ENCODE data around the gene RPS6KC1. TPM values are rescaled to one million over a fixed set of nuclear protein-coding genes. Genes with fewer than 3 reads are reported as not detected.
"Not testable (repeated sequence)": the region's sequence is repeated elsewhere in the genome, so short reads cannot be mapped to it uniquely, and the experiment has no call there.

The RPS6KC1 gene
- polyA plus RNA-seq, 1 donor (not counting 4 experiments of a cell fraction or from before 2014, with no cell fraction given) = 13.0 TPM

DNA sequence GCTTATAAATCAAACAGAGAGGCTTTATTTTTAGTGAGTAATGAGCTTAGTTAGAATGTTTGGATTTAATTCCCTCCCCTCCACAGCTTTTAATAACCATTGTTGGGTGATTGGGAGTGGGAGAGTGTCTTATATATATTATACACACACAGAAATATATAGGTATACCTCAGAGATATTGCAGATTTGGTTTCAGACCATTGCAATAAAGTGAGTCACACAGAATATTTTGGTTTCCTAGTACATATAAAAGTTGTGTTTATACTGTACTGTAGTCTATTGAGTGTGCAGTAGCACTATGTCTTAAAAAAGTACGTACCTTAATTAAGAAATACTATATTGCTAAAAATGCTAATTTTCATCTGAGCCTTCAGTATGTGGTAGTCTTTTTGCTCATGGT is 44.4 kb downstream of the RPS6KC1 start:
- dilution Hi-C loops (cut with MboI; ENCODE audit: extremely low pct_ligation_motif_present, low sequenced_read_pairs) = no loop called here
- no peaks in the 10 kb centered on the region for H4K20me1 ChIP-seq (ENCODE audit: control insufficient read depth, extremely low read depth, insufficient read depth, low read length)
- no peak overlapping the region for H3K27ac ChIP-seq (ENCODE audit: control insufficient read depth, insufficient read depth, low read length)
- no peak for DNase-seq (ENCODE audit: low read depth, low spot score)
- no peaks in the 10 kb centered on the region for H3K9me1 ChIP-seq (ENCODE audit: control insufficient read depth, extremely low read depth, insufficient read depth, low read length)
- H3K9me3 ChIP-seq (ENCODE audit: control insufficient read depth, low read depth, low read length) = no peaks in the 10 kb centered on the region
- no peak overlapping the region for H3K4me3 ChIP-seq (ENCODE audit: control insufficient read depth in 2 of 3, extremely low read depth in 1 of 3, insufficient read depth in 2 of 3, low read depth in 1 of 3, low read length in 3 of 3)
- H3K36me3 ChIP-seq (ENCODE audit: control insufficient read depth in 2 of 2, extremely low read depth in 1 of 2, insufficient read depth in 2 of 2, low read length in 2 of 2) = no peaks in the 10 kb centered on the region
- H3K9ac ChIP-seq (ENCODE audit: control insufficient read depth, extremely low read depth, insufficient read depth, low read length) = no peak overlapping the region
- H3K4me1 ChIP-seq (ENCODE audit: control insufficient read depth, extremely low read depth, insufficient read depth, low read length) = no peaks in the 10 kb centered on the region
- no peak overlapping the region for H2AFZ ChIP-seq (ENCODE audit: control insufficient read depth, low read length)
- no peak overlapping the region for H3K4me2 ChIP-seq (ENCODE audit: control insufficient read depth, extremely low read depth, insufficient read depth, low read depth, low read length)
- no peak for TF ChIP-seq EZH2 (IDR thresholded peaks at IDR 0.05; ENCODE audit: low read length)
- TF ChIP-seq, protein P1, sequence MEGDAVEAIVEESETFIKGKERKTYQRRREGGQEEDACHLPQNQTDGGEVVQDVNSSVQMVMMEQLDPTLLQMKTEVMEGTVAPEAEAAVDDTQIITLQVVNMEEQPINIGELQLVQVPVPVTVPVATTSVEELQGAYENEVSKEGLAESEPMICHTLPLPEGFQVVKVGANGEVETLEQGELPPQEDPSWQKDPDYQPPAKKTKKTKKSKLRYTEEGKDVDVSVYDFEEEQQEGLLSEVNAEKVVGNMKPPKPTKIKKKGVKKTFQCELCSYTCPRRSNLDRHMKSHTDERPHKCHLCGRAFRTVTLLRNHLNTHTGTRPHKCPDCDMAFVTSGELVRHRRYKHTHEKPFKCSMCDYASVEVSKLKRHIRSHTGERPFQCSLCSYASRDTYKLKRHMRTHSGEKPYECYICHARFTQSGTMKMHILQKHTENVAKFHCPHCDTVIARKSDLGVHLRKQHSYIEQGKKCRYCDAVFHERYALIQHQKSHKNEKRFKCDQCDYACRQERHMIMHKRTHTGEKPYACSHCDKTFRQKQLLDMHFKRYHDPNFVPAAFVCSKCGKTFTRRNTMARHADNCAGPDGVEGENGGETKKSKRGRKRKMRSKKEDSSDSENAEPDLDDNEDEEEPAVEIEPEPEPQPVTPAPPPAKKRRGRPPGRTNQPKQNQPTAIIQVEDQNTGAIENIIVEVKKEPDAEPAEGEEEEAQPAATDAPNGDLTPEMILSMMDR (optimal IDR thresholded peaks at IDR 0.05 in 1 of 3, IDR thresholded peaks at IDR 0.05 in 1 of 3, conservative IDR thresholded peaks at IDR 0.05 in 1 of 3; ENCODE audit: extremely low read depth in 1 of 3, insufficient read depth in 2 of 3, low read length in 3 of 3) = no peak
- no peaks in the 10 kb centered on the region for H3K27me3 ChIP-seq (ENCODE audit: control insufficient read depth, extremely low read depth, insufficient read depth, low read length)
- no peak for FAIRE-seq
- H3K79me2 ChIP-seq (ENCODE audit: control insufficient read depth, insufficient read depth, low read length) = no peaks in the 10 kb centered on the region

DNA sequence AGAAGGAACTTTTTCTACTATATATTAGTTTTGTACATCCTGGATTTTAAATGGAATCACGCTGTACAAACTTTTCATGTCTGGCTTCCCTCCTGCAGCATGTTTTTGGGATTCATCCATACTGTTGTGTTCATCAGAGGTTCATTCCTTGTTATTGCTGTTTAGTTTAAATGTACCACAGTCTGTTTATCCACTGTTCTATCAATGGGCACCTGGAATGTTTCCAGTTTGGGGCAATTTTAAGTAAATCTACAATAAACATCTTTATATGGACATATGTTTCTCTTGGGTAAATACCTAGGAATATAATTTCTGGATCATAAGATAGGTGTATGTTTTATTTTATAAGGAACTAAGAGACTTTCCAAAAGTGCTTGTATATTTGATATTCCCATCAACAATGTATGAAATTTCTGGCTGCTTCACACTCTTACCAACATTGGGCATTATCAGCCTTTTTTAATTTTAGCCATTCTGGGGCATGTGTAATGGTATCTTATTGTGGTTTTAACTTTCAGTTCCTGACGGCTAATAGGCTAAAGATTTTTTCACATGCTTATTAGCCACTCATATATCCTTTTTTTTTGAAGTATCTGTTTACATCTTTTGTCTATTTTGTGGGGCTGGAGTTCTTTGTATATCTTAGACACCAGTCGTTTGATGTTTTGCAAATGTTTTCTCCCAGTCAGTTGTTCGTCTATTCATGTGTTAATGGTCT is 48.8 kb downstream of the RPS6KC1 start:
- dilution Hi-C loops (cut with MboI; ENCODE audit: extremely low pct_ligation_motif_present, low sequenced_read_pairs) = no loop called here
- H3K9me3 ChIP-seq (ENCODE audit: control insufficient read depth, low read depth, low read length) = no peaks in the 10 kb centered on the region
- no peaks in the 10 kb centered on the region for H3K79me2 ChIP-seq (ENCODE audit: control insufficient read depth, insufficient read depth, low read length)
- H3K4me2 ChIP-seq (ENCODE audit: control insufficient read depth, extremely low read depth, insufficient read depth, low read depth, low read length) = no peak overlapping the region
- no peak for TF ChIP-seq EZH2 (IDR thresholded peaks at IDR 0.05; ENCODE audit: low read length)
- TF ChIP-seq, protein P1 (optimal IDR thresholded peaks at IDR 0.05 in 1 of 3, IDR thresholded peaks at IDR 0.05 in 1 of 3, conservative IDR thresholded peaks at IDR 0.05 in 1 of 3; ENCODE audit: extremely low read depth in 1 of 3, insufficient read depth in 2 of 3, low read length in 3 of 3) = no peak
- no peak for DNase-seq (ENCODE audit: low read depth, low spot score)
- no peaks in the 10 kb centered on the region for H4K20me1 ChIP-seq (ENCODE audit: control insufficient read depth, extremely low read depth, insufficient read depth, low read length)
- no peak for FAIRE-seq
- H3K27me3 ChIP-seq (ENCODE audit: control insufficient read depth, extremely low read depth, insufficient read depth, low read length) = no peaks in the 10 kb centered on the region
- no peaks in the 10 kb centered on the region for H3K4me1 ChIP-seq (ENCODE audit: control insufficient read depth, extremely low read depth, insufficient read depth, low read length)
- no peaks in the 10 kb centered on the region for H3K9me1 ChIP-seq (ENCODE audit: control insufficient read depth, extremely low read depth, insufficient read depth, low read length)
- H3K4me3 ChIP-seq (ENCODE audit: control insufficient read depth in 2 of 3, extremely low read depth in 1 of 3, insufficient read depth in 2 of 3, low read depth in 1 of 3, low read length in 3 of 3) = no peak overlapping the region
- no peak overlapping the region for H3K9ac ChIP-seq (ENCODE audit: control insufficient read depth, extremely low read depth, insufficient read depth, low read length)
- H3K27ac ChIP-seq (ENCODE audit: control insufficient read depth, insufficient read depth, low read length) = no peak overlapping the region
- H2AFZ ChIP-seq (ENCODE audit: control insufficient read depth, low read length) = no peak overlapping the region
- H3K36me3 ChIP-seq (ENCODE audit: control insufficient read depth in 2 of 2, extremely low read depth in 1 of 2, insufficient read depth in 2 of 2, low read length in 2 of 2) = no peaks in the 10 kb centered on the region

DNA sequence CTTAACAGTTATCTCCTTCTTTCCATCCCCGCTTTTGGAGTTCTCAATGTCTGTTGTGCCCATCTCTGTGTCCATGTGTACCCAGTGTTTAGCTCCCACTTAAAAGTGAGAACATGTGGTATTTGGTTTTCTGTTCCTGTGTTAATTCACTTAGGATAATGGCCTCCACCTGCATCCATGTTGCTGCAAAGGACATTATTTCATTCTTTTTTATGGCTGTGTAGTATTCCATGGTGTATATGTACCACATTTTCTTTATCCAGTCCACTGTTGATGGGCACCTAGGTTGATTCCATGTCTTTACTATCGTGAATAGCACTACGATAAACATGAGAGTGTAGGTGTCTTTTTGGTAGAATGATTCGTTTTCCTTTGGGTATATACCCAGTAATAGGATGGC is 49.5 kb downstream of the RPS6KC1 start:
- H3K4me2 ChIP-seq (ENCODE audit: control insufficient read depth, extremely low read depth, insufficient read depth, low read depth, low read length); H3K9ac ChIP-seq (ENCODE audit: control insufficient read depth, extremely low read depth, insufficient read depth, low read length); H3K9me3 ChIP-seq (ENCODE audit: control insufficient read depth, low read depth, low read length); H3K9me1 ChIP-seq (ENCODE audit: control insufficient read depth, extremely low read depth, insufficient read depth, low read length); H4K20me1 ChIP-seq (ENCODE audit: control insufficient read depth, extremely low read depth, insufficient read depth, low read length); DNase-seq (ENCODE audit: low read depth, low spot score); H3K79me2 ChIP-seq (ENCODE audit: control insufficient read depth, insufficient read depth, low read length); H2AFZ ChIP-seq (ENCODE audit: control insufficient read depth, low read length); H3K4me1 ChIP-seq (ENCODE audit: control insufficient read depth, extremely low read depth, insufficient read depth, low read length); FAIRE-seq; H3K27ac ChIP-seq (ENCODE audit: control insufficient read depth, insufficient read depth, low read length); H3K4me3 ChIP-seq (ENCODE audit: control insufficient read depth in 2 of 3, extremely low read depth in 1 of 3, insufficient read depth in 2 of 3, low read depth in 1 of 3, low read length in 3 of 3); H3K36me3 ChIP-seq (ENCODE audit: control insufficient read depth in 2 of 2, extremely low read depth in 1 of 2, insufficient read depth in 2 of 2, low read length in 2 of 2); dilution Hi-C loops (cut with MboI; ENCODE audit: extremely low pct_ligation_motif_present, low sequenced_read_pairs); H3K27me3 ChIP-seq (ENCODE audit: control insufficient read depth, extremely low read depth, insufficient read depth, low read length): not testable (repeated sequence)

Data from keratinocyte (primary cell).